Ovary (tissue), 9 donors: ENCODE data around the gene CBX4. TPM values are rescaled to one million over a fixed set of nuclear protein-coding genes. Genes with fewer than 3 reads are reported as not detected.

ENCODE experiments used
- DNase-seq, 5 donors: peaks; one replicate each; pipeline ENCODE4 v3.0.0-alpha.2; 2019 to 2020
- H3K27ac ChIP-seq, 2 donors: fragments of 200-600 bp; one replicate each; pipeline versions ENCODE4 v1.5.1 to v1.8.0; 2019 to 2022
- H3K27me3 ChIP-seq: fragments of 200-600 bp; one replicate; pipeline ENCODE4 v1.8.0; 2022
- H3K36me3 ChIP-seq: fragments of 200-600 bp; sonication (generic); one replicate; pipeline ENCODE4 v1.5.1; 2019
- H3K4me1 ChIP-seq: one replicate; pipeline ENCODE4 v1.8.1; 2013; ENCODE audit warnings: mild to moderate bottlenecking, moderate library complexity; ENCODE audit not compliant: insufficient read depth
- H3K4me3 ChIP-seq: fragments of 200-600 bp; sonication (generic); one replicate; pipeline ENCODE4 v1.5.1; 2017
- H3K9me3 ChIP-seq, 2 donors: fragments of 200-600 bp in 1 of 2; sonication (generic) in 1 of 2; one replicate each; pipeline versions ENCODE4 v1.5.1 to v1.8.1; 2013 to 2019; ENCODE audit warnings: mild to moderate bottlenecking in 1 of 2, moderate library complexity in 1 of 2
- EP300 ChIP-seq: sonication (generic); formaldehyde crosslinking; IDR thresholded peaks from one replicate; pipeline ENCODE4 v1.6.1; 2017; ENCODE audit warnings: antibody characterized with exemption
- POLR2A ChIP-seq: fragments of 450-650 bp; IDR thresholded peaks from one replicate; pipeline ENCODE4 v1.6.1; 2017; ENCODE audit warnings: antibody characterized with exemption, mild to moderate bottlenecking, moderate library complexity
- WGBS, 3 donors: extraction: QIAGEN DNeasy Blood & Tissue Kit in 1 of 3; methylation state at CpG; one replicate each; pipeline versions ENCODE4 v1.1.5 to v1.1.7; 2013 to 2017; 5-methylcytosine and 5-hydroxymethylcytosine counted together
- intact Hi-C, 4 donors: fragments of 100-400 bp; cut with DNase I; formaldehyde crosslinking; loops; one replicate each; pipeline versions ENCODE4 v1.11.0 to v1.15.1; 2022 to 2023
- polyA plus RNA-seq, 2 donors: library from polyadenylated mRNA; stranded (reverse); fragments of 200-250 nt in 1 of 2; fragments of 350-450 nt in 1 of 2; fragmentation: Illumina TruSeq in 1 of 2; extraction: RNeasy Lipid Tissue Mini Kit (QIAGEN cat#74804) in 1 of 2; gene quantifications; one replicate each; pipeline ENCODE4 v1.2.3, GENCODE V29; 2013 to 2014
- total RNA-seq, 7 donors: library from RNA; depleted of rRNA in 2 of 7; stranded (reverse); fragments of >200 nt in 2 of 7; fragmentation: NEBNext Ultra II Directional in 3 of 7; extraction: Animal tissue kit (Norgen Biotek cat#: 25700) in 3 of 7; gene quantifications; one replicate each; pipeline versions ENCODE4 v1.1.0 to v1.2.4, GENCODE V29; 2016 to 2023
- TF ChIP-seq, protein P1 (sequence below), 3 donors: fragments of 450-650 bp in 2 of 3; fragments of 200-600 bp in 1 of 3; IDR thresholded peaks; one replicate each; pipeline versions ENCODE4 v1.5.1 to v1.8.0; 2016 to 2022; ENCODE audit warnings: antibody characterized with exemption in 3 of 3, mild to moderate bottlenecking in 1 of 3
- donor health status: DM: no; HTN: no; CAD: no; lungs with moderate emphysema.
- donor health status: DM: no; HTN: no; CAD: no.
- donor health status: Bipolar disorder and iron deficiency.
- donor health status: DM: yes; HTN: yes; CAD: no.
- donor health status: DM: no; HTN: no; CAD: no.
- donor health status: DM: yes; HTN: yes; CAD: no.

The CBX4 gene
- total and polyA plus RNA-seq, 9 donors: 5.5 to 27.9 (median 16.0) TPM

DNA sequence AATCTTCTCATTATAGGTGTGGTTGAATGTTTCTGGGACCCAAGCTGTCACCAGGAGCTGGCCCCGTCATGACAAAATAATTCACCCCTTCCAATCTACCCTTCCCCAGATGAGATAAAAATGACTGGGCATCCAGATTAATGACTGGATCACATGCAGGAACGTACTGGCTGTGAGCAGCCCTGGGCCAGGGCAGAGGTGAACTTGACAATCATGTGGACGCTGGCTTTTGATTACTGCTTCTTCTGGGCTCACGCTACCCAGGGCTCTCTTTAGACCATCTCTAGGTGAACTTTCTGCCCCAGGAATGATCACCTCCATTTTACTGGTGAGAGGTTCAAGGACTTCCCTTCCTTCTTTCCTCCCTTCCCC is 18.3 kb downstream of the CBX4 start:
- H3K27ac ChIP-seq: no peak overlapping the region
- peaks cover 2% of the 10 kb centered on the region for H3K4me1 ChIP-seq
- WGBS, 3 donors: 73 to 90% (median 89%) methylated on average over 4 of the region's 4 CpGs
- DNase-seq: no peak
- H3K4me3 ChIP-seq: no peak overlapping the region
- H3K27me3 ChIP-seq: peaks cover 2% of the 10 kb centered on the region
- no peak for TF ChIP-seq POLR2A
- TF ChIP-seq EP300: no peak
- TF ChIP-seq, protein P1, sequence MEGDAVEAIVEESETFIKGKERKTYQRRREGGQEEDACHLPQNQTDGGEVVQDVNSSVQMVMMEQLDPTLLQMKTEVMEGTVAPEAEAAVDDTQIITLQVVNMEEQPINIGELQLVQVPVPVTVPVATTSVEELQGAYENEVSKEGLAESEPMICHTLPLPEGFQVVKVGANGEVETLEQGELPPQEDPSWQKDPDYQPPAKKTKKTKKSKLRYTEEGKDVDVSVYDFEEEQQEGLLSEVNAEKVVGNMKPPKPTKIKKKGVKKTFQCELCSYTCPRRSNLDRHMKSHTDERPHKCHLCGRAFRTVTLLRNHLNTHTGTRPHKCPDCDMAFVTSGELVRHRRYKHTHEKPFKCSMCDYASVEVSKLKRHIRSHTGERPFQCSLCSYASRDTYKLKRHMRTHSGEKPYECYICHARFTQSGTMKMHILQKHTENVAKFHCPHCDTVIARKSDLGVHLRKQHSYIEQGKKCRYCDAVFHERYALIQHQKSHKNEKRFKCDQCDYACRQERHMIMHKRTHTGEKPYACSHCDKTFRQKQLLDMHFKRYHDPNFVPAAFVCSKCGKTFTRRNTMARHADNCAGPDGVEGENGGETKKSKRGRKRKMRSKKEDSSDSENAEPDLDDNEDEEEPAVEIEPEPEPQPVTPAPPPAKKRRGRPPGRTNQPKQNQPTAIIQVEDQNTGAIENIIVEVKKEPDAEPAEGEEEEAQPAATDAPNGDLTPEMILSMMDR (IDR thresholded peaks at IDR 0.05): no peak
- intact Hi-C loops: no loop called here
- no peaks in the 10 kb centered on the region for H3K36me3 ChIP-seq
- H3K9me3 ChIP-seq: no peaks in the 10 kb centered on the region

DNA sequence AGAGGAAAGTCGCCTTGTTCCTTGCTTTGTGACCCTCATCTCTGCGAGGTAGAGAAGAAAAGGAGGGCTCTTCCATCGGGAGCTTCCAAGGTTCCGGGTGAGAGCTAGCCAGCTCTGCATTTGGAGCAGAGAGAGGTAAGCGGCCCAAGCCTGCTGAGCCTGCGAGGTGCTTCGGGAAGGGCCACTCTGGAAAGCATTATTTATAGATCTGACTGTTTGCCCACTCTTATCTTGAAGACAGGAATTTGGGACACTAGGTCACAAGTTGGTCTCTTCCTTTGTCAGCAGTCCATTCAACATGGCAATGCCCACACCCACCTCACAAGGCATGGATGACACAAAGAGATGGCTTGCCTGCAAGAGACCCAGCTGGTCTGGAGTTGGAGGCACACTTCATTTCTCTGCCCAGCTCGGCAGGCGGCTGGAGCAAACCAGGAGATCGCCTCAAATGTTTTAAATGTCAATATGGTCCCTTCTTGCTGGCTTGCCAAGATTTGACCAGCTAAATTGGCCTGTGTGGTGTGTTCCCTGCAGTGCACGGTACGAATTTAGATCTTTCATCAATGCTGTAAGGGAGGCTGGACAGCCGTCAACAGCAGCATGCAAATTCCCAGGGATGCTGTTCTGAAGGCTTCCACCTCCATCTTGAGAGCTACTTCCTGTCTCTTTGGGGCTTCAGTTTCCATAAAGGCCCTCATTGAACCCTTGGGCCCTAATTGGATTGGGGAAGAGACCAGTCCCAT is 19.5 kb downstream of the CBX4 start:
- no peak for DNase-seq
- no peak overlapping the region for H3K4me3 ChIP-seq
- no peaks in the 10 kb centered on the region for H3K4me1 ChIP-seq
- 86 to 89% (median 86%) methylated on average over 13 of the region's 13 CpGs for WGBS, 3 donors
- H3K27me3 ChIP-seq: peaks cover 14% of the 10 kb centered on the region
- no peaks in the 10 kb centered on the region for H3K9me3 ChIP-seq
- no peaks in the 10 kb centered on the region for H3K36me3 ChIP-seq
- no peak overlapping the region for H3K27ac ChIP-seq
- intact Hi-C loops: no loop called here
- TF ChIP-seq, protein P1 (IDR thresholded peaks at IDR 0.05): no peak
- TF ChIP-seq POLR2A: no peak
- TF ChIP-seq EP300: no peak

DNA sequence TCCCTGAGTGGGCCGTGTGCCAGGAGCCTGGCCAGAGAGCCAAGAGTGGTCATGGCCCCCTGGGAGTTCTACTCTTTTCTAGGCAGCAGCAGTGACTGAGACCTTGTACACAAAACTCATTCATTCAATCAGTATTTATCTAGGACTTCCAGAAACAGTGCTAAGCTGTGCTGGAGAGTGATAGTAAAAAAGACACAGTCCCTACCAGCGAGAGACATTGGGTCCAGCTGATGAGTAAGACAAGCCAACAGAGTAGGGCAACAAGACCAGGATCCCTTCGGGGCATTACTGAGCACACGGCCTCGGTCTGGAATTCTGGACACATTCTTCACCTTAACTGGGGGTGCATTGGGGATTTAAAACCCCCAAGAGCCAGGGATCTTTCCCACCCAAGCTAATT is 20.2 kb downstream of the CBX4 start:
- no peaks in the 10 kb centered on the region for H3K9me3 ChIP-seq
- 79 to 81% (median 79%) methylated on average over 5 of the region's 5 CpGs for WGBS, 3 donors
- no peak for DNase-seq
- H3K4me1 ChIP-seq: no peaks in the 10 kb centered on the region
- TF ChIP-seq EP300: no peak
- TF ChIP-seq, protein P1 (IDR thresholded peaks at IDR 0.05): no peak
- TF ChIP-seq POLR2A: no peak
- intact Hi-C loops: no loop called here
- H3K27ac ChIP-seq: no peak overlapping the region
- no peaks in the 10 kb centered on the region for H3K36me3 ChIP-seq
- no peak overlapping the region for H3K4me3 ChIP-seq
- H3K27me3 ChIP-seq: peaks cover 14% of the 10 kb centered on the region

- H3K4me3 ChIP-seq: no peak overlapping the region
- H3K9me3 ChIP-seq: no peaks in the 10 kb centered on the region
- DNase-seq: no peak
- TF ChIP-seq EP300: no peak
- no peak for TF ChIP-seq POLR2A
- H3K27ac ChIP-seq: no peak overlapping the region
- no peaks in the 10 kb centered on the region for H3K36me3 ChIP-seq
- peaks cover 18% of the 10 kb centered on the region for H3K27me3 ChIP-seq
- WGBS, 3 donors: 86 to 91% (median 89%) methylated on average over 12 of the region's 12 CpGs
- no peaks in the 10 kb centered on the region for H3K4me1 ChIP-seq
- intact Hi-C loops: no loop called here
Observed at GRCh38 chr17:79818026-79818758, 21.0 kb downstream of the CBX4 start.
